Nephron progenitor cell (in vitro differentiated cells): ENCODE measurements around the gene BBS9.

Experiments used
- DNase-seq: peaks from one replicate; pipeline ENCODE4 v3.0.0; 2021
- H3K27ac Mint-ChIP-seq: 2 replicates; pipeline ENCODE4 v1.8.0; 2021; ENCODE audit warnings: mild to moderate bottlenecking, moderate library complexity, mixed read lengths
- H3K27me3 Mint-ChIP-seq: 2 replicates; pipeline ENCODE4 v1.8.0; 2021; ENCODE audit warnings: mild to moderate bottlenecking, low read depth, mixed read lengths; ENCODE audit not compliant: poor library complexity
- H3K36me3 Mint-ChIP-seq: 2 replicates; pipeline ENCODE4 v1.8.0; 2021; ENCODE audit warnings: low read depth, mixed read lengths
- H3K4me1 Mint-ChIP-seq: 2 replicates; pipeline ENCODE4 v1.8.0; 2021; ENCODE audit warnings: mixed read lengths
- H3K4me3 Mint-ChIP-seq: 2 replicates; pipeline ENCODE4 v1.8.0; 2021; ENCODE audit warnings: mild to moderate bottlenecking, moderate library complexity, mixed read lengths
- H3K9me3 Mint-ChIP-seq: 2 replicates; pipeline ENCODE4 v1.8.0; 2021; ENCODE audit warnings: mild to moderate bottlenecking, moderate library complexity, mixed read lengths
- CTCF ChIP-seq: fragments of 200-600 bp; sonication (generic); IDR thresholded peaks from 2 replicates; pipeline ENCODE4 v1.5.0; 2021; ENCODE audit warnings: antibody characterized with exemption

The BBS9 gene

DNA sequence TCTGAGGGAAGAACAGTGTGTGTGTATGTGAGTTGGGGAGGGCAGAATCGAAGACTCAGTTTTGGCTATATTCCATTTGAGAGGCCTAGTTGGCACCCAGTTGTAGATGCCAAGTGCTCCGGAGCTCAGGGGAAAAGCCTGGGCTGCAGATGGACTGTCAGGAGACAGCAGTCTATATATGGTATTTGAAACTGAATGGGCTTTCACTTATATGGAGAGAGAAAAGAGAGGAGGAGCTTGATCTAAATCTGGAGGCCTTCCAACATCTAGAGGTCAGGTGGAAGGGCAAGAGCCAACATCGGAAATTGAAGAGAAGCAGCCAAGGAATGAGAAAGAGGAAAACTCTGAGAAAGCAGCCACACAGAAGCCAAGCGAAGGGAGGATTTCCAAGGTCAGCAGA, 425.2 kb downstream of the BBS9 start:
- no peak overlapping the region for H3K27ac Mint-ChIP-seq
- H3K4me1 Mint-ChIP-seq, result no peaks in the 10 kb centered on the region
- no peaks in the 10 kb centered on the region for H3K36me3 Mint-ChIP-seq
- no peak for DNase-seq
- TF ChIP-seq CTCF, result no peak
- no peak overlapping the region for H3K4me3 Mint-ChIP-seq
- peaks cover 6% of the 10 kb centered on the region for H3K9me3 Mint-ChIP-seq
- no peaks in the 10 kb centered on the region for H3K27me3 Mint-ChIP-seq

DNA sequence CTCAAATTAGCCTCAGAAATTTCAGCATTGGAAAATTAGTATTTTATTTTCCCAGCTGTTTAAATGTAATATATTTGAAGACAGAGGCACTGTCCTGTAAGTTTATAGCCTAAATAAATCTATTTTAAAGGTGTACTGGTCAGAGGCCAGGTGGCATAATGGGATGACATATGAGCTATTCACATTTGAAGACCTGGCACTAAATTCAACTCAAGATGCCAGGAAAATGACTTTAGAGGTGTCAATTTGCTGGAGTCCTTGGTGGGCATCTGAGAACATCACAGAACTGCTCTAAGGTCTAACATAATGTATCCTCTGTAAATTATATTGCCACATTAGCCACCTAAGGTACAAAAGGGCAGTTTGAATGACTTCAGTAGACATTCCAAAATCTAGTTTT, 427.1 kb downstream of the BBS9 start:
- no peaks in the 10 kb centered on the region for H3K36me3 Mint-ChIP-seq
- H3K27ac Mint-ChIP-seq, result no peak overlapping the region
- H3K27me3 Mint-ChIP-seq, result no peaks in the 10 kb centered on the region
- no peaks in the 10 kb centered on the region for H3K9me3 Mint-ChIP-seq
- no peak overlapping the region for H3K4me3 Mint-ChIP-seq
- no peaks in the 10 kb centered on the region for H3K4me1 Mint-ChIP-seq
- no peak for TF ChIP-seq CTCF
- no peak for DNase-seq

DNA sequence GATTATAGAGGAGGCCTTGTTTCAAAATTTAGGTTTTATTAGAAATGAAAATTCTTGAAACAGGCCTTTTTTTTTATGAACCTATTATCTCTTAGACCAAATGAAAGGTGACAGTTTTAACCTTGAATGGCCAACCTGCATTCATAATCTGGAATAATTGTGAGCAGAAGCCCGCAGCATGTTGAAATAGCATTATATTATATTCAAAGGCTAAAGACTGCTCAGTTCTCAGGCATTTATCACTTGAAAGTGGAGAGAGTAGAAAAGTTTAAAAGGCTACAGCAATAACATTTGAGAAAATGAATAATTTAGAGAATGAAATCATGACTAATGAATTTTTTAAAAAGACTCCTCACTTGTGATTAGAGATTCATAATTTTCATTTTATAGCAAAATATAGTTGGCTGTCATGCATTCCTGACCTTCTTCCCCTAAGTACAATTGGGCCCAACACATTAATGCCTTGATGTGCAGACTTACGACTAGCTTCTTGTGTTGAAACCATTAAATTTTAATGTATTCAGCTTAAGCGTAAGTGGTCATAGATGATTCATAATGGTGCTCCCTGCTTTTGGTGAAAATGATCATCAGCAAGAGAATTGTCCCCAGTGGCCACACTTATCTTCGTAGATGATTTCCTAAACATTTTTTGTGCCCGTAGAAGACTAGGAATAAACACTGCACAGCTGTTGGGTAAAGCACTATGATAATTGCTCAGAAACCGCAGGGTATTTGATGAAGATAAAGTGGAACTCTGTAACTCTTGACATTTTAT, 429.4 kb downstream of the BBS9 start:
- Mint-ChIP-seq H3K4me1 (peaks cover 4% of the 10 kb centered on the region), H3K4me3 (no peak overlapping the region), H3K27me3 (no peaks in the 10 kb centered on the region), H3K27ac (no peak overlapping the region), H3K9me3 (no peaks in the 10 kb centered on the region), H3K36me3 (no peaks in the 10 kb centered on the region)
- TF ChIP-seq CTCF, result no peak
- DNase-seq, result no peak

GRCh38 chr7:33559324-33559710, 430.0 kb downstream of the BBS9 start:
- Mint-ChIP-seq H3K36me3 (no peaks in the 10 kb centered on the region), H3K9me3 (no peaks in the 10 kb centered on the region), H3K27ac (no peak overlapping the region), H3K27me3 (no peaks in the 10 kb centered on the region), H3K4me1 (peaks cover 4% of the 10 kb centered on the region), H3K4me3 (no peak overlapping the region)
- DNase-seq, result no peak
- no peak for TF ChIP-seq CTCF

DNA sequence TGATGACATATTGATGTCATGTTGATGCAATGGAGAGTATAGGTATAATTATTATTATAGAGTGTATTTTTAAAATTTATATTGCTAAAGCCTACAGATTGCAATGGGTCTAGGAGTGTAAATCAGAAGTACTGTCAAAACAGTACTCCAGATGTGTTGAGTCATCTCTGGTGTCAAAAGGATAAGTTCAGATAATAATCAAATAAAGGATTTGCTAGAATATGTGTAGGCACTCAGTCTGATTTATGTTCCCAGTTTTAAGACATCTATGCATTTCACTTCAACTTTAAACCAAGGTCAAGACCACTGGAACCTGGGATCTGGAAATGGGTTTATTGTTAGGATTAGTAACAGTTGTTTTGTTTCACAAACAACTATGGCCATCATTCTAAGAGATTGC, 433.6 kb downstream of the BBS9 start:
- Mint-ChIP-seq H3K4me3 (no peak overlapping the region), H3K27ac (no peak overlapping the region), H3K4me1 (peaks cover 4% of the 10 kb centered on the region), H3K36me3 (no peaks in the 10 kb centered on the region), H3K27me3 (no peaks in the 10 kb centered on the region), H3K9me3 (no peaks in the 10 kb centered on the region)
- no peak for DNase-seq
- no peak for TF ChIP-seq CTCF

GRCh38 chr7:33563651-33564050, 434.3 kb downstream of the BBS9 start:
- peaks cover 2% of the 10 kb centered on the region for H3K9me3 Mint-ChIP-seq
- H3K27ac Mint-ChIP-seq, result no peak overlapping the region
- no peak for DNase-seq
- H3K36me3 Mint-ChIP-seq, result no peaks in the 10 kb centered on the region
- H3K4me1 Mint-ChIP-seq, result peaks cover 4% of the 10 kb centered on the region
- H3K27me3 Mint-ChIP-seq, result no peaks in the 10 kb centered on the region
- no peak overlapping the region for H3K4me3 Mint-ChIP-seq
- no peak for TF ChIP-seq CTCF
